IPS-NIHi7 (cell line): ENCODE results near the gene ATP2B1.
A peak's percentile ranks its signal among the peaks of the same experiment; 100 is the strongest.
"Not testable (repeated sequence)": the region's sequence is repeated elsewhere in the genome, so short reads cannot be mapped to it uniquely, and the experiment has no call there.

Experiments
- DNase-seq: peaks from one replicate; pipeline ENCODE4 v3.0.0; 2012; ENCODE audit warnings: mixed read lengths; ENCODE audit errors: extremely low spot score

ATP2B1 gene

DNA sequence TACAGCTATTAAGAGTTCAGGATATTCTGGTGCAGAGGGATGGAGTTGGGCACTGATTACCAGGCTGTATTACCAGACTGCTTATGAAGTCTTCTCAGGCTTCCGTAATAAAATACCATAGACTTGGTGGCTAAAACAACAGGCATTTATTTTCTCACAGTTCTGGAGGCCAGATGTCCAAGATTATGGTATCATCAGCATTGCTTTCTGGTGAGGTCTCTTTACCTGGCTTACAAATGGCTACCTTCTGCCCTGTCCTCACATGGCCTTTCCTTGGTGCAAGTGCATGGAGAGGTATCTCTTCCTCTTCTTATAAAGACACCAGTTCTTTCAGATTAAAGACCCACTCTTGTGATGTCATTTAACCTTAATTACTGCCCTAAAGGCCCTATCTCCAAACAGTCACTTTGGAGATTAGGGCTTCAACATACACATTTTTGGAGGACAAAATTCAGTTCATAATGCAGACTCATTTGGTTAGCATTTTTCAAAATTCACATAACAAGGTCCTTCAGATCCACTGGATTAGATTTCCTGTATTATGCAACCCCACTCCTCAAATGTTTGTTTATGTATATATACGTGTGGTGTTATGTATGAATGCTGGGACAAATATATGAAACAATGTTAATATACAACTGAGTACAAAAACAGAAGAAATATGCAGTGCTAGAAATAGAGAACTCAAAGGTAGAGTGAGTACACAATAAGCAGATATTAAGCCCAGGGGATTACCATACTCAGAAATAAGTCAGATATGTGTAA is 9.3 kb upstream of the ATP2B1 start:
- no peak for DNase-seq

DNA sequence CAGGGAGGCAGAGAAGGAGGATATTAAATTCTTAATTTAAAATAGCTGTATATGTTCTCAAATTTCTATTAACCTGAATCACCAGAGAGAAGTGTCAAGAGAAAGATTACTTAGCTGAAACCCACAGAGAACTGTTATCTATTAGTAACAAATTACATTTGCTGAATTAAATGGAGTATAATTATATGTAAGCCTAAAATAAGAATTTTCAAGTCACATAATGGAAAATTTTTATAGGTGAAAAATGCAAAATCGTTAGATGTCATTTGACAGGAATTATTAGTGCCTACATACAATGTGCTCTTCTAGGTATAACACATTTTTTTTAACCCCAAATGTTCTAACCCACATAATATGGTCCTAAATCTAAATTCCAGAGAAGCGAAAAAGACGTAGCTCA is 4.1 kb upstream of the ATP2B1 start:
- no peak for DNase-seq

DNA sequence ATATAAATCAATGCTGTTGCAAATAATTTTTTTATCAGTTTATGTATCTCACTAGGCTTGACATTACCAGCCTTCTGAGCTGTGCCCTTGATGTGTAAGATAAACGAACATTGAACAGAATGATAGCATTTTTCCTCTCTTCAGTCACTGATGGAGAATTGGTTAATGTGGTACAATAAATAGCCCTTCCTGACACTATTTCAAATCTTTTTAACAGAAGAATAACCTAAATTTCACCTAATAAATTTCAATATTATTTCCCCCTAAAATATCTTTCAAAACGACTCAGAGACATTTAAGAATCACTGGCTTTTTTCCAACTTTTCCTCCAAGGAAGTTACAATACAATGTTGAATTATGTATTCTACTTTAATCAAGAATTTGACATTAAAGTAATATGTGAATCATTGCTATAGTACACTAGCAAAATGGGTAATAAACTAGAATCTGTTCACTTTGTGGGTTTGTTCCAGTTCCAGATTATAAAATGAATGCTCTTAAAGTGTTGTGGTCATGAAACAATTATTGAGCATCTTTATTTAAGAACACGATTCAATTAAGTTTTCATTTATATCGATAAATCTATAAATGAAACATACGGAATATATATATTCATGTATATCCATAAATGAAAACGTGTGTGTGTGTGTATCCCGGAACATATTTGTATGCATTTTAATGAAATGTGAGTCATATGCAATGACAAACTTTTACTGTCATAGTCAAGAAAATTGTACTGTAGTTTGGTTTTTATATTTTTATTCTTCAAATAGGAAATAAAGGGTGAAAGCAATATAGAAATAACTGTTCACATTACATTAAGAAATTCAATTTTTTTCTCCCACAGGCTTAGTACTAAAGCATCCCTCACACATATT is 2.5 kb upstream of the ATP2B1 start:
- no peak for DNase-seq

DNA sequence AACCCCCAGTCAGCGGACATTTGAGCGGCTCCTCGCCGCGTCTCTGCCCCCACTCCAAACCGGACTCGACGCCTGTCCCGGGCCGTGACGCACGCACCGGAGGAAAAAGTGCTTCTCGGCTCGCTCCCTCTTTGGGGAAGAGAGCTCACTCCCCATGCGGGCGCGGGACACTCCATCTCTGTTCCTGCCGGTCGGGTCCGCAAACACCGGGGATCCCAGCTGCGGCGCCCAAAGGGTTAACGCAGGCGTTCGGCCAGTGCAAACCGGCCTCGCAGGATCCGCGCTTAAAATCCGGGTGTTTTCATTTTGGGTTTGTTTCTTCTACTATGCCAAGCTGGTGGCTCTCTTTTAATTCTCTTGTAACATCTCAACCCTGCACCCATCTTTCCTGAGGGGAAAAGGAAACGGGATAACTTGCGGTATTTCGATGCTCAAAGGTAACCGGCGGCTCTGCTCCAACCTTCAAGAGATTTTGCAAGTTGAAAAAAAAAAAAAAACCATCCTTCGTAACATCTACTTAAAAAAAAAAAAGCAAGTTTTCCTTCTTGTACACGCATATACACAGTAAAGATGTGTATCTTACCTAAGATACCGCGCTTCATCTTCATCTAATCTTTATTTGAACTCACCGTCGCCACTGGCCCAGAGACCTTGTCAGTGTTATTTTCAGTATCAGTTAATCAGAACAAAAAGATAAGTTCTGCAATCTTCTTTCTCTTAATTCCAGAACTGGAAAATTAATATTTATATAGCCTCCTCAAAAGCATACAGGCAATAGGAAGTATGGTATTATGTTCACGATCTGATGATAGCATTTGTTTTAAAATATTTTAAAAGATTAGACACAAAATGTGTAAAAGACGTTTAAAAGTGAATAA is 1.6 kb upstream of the ATP2B1 start:
- peak; percentile 60 for DNase-seq

DNA sequence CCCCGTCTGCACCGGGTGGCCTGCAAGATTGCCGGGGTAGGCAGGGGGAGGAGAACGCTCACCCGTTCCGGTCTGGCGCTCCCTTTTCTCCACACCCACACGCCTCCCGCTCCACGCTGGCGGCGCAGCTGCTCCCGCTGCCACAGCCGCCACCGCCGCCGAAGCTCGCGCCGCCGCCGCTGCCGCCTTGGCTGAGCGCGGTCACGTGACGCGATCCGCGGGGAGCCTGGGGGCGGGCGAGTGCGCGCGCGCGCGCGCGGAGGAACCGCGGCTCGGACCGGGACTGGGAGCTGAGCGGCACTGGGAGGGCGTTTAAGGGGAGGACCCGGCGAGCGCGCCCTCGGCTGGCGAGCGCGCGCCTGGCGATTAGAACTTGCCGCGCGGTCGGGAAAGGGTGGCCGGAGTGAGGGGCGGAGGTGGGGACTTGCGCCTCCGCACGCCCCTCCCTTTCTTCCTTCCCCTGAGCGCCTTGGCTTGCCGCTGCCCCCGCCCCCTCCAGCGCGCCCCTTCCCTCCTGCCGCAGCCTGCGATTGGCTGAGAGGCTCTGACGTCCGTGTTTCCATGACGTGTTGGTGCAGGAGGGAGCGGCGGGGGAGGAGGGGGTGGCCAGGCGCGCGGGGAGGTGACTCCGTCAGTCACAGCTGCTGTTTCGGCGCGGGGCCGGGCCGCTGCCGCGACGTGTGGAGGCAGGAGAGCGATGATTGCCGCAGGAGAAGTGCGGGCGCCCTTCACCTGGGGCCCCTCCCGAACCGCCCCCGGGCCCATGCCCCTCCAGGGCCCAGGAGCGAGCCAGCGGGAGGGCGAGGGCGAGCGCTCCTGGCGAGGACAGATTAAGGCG is 738 bp upstream of the ATP2B1 start:
- DNase-seq, result peak; percentile 98

DNA sequence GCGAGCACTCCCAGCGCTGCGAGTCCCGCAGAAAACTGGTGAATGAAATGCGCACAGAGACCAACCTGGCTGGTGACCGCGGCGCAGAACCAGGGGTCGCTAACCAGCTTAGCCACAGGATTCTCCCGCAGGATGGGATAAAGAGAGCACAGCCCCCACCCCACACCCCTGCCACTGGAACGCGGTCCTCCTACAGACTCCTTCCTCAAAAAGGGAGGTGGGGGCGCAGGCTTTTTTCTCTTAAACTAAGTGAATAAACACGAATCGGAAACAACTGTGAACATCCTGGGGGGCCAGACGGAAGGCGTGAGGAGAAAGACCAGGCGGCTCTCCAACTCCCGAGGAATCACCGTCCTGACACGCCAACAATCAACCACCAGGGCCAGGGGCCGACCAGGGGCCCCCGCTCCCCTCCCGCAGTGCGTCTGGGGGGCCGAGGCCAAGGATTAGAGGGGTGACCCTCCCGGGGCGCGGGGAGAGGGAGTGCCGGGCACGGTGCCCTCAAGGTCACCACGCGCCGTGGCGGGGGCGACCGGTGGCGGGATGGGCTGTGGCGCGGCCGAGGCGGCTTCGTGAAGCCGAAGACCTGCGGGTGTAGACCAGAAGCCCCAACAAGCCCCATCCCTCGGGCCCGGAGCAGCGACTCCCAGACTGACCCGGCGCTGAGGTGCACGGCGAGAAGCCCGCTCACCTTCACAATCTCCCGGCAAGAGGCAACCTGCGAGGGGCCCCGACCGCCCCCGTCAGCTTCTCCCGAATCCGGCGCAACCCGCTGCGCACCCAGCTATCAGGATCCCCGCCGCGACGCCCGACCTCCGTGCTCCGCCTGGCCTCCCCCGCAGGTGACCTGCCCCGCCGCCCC is 704 bp downstream of the ATP2B1 start:
- DNase-seq, result peak; percentile 48

DNA sequence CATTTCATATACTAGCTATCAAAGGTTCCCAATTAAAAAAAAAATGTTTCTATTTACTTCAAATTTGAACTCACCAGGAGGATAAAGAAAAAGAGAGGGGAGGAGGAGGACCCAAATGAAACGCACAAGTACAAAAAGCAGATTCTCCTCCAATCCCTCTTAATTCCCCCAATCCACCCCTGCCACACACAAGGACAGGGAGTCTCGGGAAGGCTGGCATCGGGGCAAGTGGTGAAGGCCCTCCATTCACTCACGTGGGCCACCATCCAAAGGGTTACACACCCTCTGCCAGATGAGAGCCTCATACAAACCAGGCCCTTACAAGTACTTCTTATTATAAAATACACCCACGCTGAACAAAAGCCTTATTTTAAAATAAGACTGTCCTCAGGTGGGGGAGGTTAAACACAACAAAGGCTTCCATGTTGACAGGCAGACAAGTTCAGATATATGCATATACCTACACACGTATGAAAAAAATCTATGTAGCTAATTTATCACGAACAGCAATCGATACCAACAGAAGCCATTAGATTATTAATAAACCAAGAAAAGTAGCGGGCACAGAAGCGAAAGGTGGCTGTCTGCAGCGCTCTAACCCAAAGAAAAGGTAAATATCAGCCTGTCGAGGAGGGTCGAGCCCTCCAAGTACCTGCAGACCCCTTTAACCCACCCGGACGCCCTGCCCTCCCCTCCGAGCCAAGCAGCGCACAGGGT is 1.5 kb downstream of the ATP2B1 start:
- DNase-seq, result no peak

DNA sequence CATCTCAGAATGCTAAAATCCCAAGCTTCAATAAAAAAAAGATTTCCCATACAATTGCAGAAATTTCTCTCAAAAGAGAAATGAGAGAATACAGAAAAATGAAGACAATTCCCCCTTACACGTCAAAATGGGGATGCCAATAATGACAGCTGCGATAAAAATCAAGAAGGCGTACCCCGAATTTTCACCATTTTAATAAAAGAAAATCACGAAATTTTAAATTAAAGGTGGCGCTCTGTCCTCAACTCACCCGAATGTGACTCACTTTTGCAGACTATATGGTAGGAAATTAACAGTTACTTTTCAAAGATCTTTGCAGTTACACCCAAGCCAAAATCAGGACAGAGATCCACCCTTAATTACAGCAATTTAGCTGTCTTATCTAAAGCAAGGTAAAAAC is 2.1 kb downstream of the ATP2B1 start:
- no peak for DNase-seq

DNA sequence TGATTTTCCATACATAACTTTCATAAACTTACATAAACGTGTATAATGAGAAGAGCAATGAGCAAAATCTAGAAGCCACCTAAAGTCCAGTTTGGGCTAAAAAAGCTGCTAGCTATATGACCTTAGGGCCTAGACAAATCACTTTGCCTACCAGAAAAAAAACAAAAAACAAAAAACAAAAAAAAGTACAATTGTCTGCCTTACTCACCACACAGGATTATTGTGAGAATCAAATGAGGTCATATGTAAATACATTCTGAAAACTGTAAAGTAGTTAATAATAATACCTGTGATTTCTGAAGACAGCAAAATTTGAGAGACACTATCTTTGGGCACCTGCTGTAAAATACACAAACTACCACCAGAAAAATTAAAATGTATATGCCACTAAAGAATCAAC is 4.2 kb downstream of the ATP2B1 start:
- no peak for DNase-seq

DNA sequence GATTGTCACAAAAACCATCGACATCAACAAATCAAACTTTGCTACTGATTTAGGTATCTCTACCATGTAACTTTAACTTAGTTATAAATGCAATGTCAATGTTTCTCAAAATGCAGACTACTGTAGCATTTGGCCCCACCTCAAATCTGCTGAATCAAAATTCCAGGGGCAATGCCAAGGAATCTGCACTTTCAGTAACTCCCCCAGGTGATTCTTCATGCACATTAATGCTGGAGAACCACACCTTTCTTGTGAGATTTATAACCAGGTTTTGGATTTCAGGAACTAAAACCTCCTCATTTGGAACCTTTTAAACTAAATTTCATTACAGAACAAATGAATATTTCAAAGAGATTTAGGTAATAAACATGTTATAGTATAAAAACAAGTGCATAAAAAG is 4.9 kb downstream of the ATP2B1 start:
- no peak for DNase-seq

DNA sequence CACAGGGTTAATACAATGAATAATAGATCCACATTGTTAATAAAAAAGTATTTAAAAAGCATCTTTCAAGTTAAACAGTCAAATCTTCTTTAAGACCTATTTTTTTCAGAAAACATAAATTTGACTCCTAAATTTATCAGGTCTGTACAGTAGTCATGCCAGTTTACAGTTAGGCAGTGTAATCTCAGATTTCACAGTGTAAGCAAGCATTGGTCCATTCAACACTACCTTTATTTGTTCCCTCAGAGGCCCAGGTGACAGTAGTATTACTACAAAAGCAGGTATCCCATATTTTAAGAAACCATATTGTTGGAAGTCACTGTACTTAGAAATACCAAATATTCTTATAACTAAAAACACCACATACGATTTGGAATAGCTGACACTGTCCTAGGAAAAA is 6.1 kb downstream of the ATP2B1 start:
- no peak for DNase-seq

DNA sequence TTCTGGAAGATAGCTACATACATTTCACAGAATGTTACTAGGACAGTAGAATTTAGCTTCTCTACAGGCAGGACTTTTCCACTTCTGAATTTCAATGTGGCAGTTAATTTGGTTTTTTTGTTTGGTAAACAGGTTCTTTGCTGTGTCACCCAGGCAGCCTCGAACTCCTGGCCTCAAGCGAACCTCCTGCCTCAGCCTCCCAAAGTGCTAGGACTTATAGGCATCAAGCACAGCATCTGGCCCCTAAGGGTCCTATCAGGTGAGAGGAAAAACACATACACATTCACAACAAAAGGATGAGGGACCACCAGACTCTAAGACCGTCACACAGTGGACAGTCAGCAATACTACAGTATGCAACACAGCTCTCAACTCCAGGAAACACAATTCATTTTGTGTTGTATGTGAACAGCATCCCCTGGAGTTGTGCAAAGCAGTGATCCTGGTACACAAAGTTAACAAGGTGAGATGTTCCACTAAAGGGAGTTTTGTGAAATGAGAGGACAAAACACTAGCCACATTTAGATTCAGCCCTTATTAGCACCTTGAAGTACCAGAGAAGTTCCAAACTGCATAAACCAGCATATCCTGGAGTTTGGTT is 6.9 kb downstream of the ATP2B1 start:
- no peak for DNase-seq

DNA sequence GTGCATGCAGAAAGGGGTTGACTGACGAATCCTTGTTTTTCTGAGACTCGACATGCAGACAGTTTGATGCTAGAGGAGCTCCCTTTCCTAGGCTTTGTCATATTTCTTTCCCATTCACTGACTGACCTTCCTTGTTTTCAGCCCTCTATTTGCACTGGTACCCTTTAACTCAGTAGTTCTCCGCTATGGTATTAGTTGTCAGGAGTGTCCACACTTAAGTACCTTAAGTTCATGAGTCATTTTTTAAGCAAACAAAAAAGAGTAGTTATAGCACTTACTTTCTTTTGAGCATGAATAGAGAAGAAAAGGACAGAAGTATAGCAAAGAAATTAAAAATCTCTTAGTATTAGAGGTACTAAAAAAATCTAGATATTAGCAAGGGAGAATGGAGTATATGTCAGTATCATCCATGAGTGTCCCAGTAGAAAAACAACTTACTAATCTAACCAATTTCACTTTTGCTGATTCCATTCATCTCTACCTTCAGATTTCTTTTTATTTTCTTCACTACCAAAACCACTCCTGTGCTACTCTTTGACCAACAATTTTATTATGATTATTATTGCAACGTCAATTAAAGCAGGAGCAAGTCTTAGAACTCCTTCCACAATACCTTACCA is 8.3 kb downstream of the ATP2B1 start:
- no peak for DNase-seq

DNA sequence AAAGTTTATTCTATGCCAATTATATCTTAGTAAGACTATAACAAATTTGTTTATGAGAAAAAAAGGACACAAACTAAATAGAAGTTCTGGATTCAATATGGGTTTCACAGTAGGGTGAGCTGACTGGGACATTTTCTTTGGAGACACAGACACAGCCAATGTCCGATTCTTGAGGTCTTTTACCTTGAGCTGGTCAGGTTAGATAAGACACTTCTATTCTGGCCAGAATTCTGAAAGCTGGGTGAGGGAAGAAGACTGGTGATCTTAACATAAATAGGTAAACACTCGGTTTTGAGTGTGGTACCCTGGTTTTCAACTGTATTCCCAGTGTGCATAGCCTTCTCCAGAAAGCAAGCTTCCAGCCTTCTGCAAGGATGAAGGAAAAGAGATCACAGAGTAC is 10.0 kb downstream of the ATP2B1 start:
- no peak for DNase-seq

DNA sequence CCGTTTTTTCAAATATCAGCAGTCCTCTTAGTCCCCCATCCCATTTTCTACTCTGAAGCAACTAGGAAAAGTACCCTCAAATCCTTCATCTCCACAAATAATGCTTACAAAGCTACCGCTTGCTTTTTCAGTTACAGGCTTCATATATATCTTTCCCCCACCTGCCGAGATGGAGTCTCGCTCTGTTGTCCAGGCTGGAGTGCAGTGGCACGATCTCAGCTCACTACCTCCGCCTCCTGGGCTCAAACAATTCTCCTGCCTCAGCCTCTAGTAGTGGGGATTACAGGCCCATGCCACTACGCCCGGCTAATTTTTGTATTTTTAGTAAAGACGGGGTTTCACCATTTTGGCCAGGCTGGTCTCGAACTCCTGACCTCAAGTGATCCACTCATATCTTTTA is 10.9 kb downstream of the ATP2B1 start:
- not testable (repeated sequence) for DNase-seq

DNA sequence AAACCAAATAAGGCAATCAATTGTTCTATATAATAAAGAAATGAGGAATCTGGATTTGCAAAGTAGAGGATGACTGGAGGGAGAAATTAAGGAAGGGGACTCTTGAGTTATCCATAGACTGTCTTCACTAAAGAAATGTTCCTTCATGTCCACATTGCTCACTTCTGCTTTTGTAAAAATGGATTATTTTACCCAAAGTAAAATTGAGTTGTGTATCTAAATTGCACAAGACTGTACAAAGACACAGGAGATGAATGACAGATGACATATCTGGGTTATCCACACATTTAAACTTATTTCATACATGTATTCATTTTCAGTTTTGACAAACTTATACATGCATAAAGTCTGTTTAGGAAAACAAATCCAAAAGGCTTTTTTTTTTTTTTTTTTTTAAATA is 11.3 kb downstream of the ATP2B1 start:
- no peak for DNase-seq

DNA sequence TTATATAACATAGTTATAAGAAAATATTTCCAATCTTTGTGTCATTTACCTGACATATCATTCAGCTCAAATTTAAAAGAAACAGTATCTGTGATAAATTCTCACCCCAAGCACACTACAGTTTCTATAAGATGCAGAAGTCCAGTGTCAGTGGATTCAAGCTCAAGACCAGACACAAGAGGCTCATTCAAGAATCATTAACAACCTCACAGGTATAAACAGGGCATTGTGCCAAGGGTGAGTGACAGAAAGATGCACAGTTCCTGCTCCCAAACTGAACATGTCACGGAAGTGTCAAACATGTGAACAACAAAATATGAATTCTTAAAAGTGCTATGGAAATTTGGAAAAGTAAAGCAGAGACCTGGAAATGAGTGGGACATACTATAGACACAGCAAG is 12.8 kb downstream of the ATP2B1 start:
- no peak for DNase-seq

DNA sequence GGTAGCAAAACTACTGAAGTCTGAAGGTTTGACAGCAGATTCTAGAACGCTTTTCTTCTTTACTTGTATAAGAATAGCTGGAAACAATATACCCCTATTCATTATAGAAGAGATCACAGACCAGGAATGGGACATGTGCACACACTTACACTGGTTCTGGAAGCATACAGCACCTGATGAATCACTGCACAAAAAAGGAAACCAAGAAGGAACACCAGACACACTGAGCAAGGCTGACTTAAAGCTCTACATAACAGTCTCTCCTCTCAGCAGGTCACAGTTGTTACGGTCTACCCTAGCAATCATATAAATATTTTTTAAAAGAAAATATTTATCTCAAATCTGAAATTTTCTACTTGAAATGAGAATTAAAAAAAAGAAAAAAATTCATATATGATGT is 13.5 kb downstream of the ATP2B1 start:
- no peak for DNase-seq

DNA sequence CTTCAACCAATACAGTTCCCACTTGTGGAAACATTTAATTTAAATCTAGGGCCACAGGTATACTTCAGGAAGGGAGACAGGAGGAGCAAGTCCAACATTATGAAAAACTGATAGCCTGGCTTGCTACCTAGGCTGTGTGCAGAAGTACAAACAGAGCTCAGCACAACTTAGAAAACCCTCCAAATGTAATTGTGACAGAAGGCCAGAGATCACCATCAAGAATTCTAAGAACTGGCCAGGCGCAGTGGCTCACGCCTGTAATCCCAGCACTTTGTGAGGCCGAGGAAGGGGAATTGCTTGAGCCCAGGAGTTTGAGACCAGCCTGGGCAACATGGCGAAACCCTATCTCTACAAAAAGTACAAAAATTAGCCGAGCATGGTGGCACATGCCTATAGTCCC is 14.1 kb downstream of the ATP2B1 start:
- DNase-seq, result no peak
